Testis (tissue), 2 donors: ENCODE results near the gene TTLL11.

ENCODE experiments used
- POLR2A ChIP-seq: fragments of 450-650 bp; IDR thresholded peaks from one replicate; pipeline ENCODE4 v1.6.1; 2017; ENCODE audit warnings: antibody characterized with exemption, mild to moderate bottlenecking, moderate library complexity
- TF ChIP-seq, protein P1 (sequence below), 3 experiments: fragments of 450-650 bp in 2 of 3; fragments of 200-600 bp in 1 of 3; sonication (generic) in 1 of 3; IDR thresholded peaks; one replicate each; pipeline ENCODE4 v1.5.1; 2016 to 2019; ENCODE audit warnings: antibody characterized with exemption in 3 of 3, mild to moderate bottlenecking in 2 of 3, moderate library complexity in 1 of 3

DNA sequence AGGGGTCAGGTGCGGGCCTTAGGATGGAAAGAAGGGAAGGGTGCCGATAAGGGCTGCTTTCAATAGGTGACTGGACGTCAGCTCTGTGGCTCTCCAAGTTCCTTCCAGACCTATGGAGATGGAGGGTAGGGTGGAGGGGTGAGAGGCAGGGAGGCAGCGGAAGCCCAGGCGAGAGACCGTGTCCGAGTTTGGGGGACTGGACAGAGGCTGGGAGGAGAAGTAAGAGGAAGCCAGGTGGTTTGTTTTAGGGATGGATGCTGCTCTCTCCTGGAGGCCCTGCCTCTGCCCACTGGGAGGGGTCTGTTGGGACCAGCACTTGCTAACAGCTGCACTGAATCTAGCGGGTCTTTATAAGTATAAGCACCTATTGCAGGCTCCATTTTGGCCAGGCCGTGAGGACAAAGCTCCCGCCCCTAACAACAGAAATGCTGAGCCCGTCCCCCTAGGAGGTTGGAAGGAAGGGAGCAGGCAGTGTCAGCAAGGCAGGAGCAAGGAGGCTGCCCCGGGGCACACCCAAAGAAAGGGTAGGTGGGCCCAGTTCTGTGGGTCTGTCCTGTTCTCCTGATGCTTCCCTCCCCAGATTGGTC is 274.2 kb downstream of the TTLL11 start:
- TF ChIP-seq, protein P1, sequence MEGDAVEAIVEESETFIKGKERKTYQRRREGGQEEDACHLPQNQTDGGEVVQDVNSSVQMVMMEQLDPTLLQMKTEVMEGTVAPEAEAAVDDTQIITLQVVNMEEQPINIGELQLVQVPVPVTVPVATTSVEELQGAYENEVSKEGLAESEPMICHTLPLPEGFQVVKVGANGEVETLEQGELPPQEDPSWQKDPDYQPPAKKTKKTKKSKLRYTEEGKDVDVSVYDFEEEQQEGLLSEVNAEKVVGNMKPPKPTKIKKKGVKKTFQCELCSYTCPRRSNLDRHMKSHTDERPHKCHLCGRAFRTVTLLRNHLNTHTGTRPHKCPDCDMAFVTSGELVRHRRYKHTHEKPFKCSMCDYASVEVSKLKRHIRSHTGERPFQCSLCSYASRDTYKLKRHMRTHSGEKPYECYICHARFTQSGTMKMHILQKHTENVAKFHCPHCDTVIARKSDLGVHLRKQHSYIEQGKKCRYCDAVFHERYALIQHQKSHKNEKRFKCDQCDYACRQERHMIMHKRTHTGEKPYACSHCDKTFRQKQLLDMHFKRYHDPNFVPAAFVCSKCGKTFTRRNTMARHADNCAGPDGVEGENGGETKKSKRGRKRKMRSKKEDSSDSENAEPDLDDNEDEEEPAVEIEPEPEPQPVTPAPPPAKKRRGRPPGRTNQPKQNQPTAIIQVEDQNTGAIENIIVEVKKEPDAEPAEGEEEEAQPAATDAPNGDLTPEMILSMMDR (IDR thresholded peaks at IDR 0.05): no peak
- no peak for TF ChIP-seq POLR2A
